ENCODE results near the gene ANTXR1. TPM values are rescaled to one million over a fixed set of nuclear protein-coding genes. Genes with fewer than 3 reads are reported as not detected.

Gene ANTXR1
- polyA plus RNA-seq, 4 donors: 70.5 to 278 (median 108) TPM

DNA sequence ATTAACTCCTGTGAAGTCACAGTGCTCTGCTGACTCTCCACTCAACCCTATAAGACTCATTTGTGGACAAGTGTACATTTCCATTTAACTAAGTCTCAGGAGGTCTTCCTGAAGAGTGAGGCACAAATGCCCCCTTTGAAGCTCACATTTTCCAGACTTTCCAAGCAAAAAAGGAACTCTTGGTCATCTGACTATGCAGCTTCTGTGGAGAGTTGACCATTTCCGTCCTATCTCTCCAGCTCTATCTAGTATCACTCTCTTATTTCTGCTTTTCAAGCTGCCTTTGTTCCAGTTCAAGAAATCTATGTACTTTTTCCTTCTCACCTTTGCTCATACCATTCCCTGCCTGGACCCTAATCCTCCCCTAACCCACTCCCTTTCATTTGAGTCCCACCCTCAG, 77.0 kb downstream of the ANTXR1 start:
- DNase-seq (ENCODE audit: low read depth in 4 of 4, low spot score in 3 of 4): no peak

DNA sequence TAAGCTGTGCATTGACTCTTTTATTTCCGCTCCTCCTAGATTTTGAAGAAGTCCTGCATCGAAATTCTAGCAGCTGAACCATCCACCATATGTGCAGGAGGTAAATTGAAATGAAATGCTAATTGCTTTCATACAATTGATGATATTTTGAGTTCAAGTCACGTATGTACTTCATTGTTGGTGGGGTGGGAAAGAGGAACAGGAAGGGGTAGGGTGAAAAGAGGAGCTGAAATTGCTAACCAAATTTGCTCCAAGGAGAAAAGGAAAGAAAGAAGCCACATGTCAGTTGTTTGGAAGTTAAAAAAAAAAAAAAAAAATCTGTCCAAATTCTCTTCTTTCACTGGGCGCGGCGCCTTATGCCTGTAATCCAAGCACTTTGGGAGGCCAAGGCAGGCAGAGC, 77.8 kb downstream of the ANTXR1 start:
- DNase-seq (ENCODE audit: low read depth in 4 of 4, low spot score in 3 of 4): no peak

DNA sequence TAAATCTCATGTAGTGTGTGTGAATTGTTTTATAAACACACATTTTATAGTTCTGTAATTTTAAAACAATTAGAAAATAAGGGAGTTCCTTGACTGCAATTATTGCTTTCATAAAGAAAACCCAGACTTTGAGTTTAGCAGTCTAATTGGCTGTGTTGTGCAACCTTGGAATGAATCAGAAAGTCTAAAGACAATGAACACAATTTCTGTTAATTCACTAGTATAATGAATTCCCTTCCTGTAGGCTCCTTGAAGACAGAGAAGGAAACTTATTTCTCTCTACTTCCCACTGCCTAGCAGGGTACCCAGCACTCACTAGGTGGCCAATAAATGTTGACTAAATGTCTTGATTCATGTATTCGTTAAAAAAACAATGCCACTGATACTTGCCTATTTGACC, 79.9 kb downstream of the ANTXR1 start:
- DNase-seq (ENCODE audit: low read depth in 4 of 4, low spot score in 3 of 4): no peak

DNA sequence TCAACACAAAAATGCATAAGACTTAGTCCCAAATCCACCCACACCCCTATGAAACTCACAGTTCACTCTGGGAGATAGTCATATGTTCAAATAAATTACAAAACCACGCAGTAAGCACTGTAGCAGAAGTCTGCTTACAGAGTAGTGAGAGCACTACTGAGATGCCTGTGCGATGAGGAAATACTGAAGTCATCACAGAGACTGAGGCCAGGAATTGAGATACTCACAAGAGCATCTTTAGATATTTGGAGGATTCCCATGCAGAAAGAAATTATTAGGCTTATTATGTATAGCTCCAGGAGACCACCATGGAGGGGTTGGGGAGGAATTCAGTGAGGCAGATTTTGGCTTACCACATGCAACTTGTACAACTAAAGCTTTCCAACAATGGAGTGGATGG, 82.3 kb downstream of the ANTXR1 start:
- DNase-seq (ENCODE audit: low read depth in 4 of 4, low spot score in 3 of 4): no peak

DNA sequence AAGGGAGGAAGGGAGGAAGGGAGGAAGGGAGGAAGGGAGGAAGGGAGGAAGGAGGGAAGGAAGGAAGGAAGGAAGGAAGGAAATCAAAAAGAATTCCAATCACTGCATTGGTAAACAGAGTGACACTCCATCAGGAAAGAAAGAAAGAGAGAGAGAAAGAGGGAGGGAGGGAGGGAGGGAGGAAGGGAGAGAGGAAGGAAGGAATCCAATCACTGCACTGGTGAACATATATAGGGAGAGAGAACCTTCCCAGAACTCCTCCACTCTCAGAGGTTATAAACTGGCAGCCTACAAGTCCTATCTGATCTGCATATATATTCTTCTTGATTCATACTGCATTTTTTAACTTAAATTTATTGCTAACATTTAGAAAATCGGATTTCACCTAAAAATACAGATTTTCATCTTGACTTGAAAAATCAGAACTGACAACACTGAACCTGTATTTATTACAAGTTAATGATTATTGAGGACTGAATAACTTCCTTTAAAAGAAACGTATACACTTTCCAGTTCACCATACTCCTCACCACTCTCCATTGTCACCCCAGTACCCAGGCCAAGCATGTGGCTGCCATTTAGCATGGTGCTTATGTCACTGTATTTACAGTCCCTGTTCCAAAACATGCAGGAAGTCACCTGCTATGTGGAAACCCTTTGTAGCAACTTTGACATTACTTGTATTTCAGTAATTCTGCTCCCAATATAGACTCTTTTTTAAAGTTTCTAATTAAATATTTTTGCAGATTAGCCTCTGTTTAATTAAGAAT, 83.5 kb downstream of the ANTXR1 start:
- DNase-seq (ENCODE audit: low read depth in 4 of 4, low spot score in 3 of 4): no peak

DNA sequence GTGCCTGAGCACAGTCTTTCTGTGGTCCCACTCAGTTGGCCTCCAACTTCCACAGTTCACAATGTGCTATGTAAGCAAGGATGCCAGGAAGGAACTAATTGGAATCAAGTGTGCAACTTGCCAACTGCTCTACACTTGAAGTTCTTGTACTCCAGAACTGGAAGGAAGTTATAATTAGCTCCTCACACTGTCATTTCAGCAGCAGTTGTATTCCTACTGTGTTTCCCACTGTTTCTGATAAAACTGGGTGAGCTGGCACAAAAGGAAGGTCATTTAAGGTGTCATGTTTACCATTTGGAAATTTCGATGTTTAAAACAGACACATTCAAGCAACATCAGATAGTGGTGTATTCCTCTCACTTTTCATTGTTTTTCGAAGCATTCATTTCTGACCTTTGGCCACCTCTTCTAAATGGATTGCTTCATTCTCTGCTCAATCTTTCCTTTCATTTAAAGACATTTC, 84.2 kb downstream of the ANTXR1 start:
- no peak for DNase-seq (ENCODE audit: low read depth in 4 of 4, low spot score in 3 of 4)

DNA sequence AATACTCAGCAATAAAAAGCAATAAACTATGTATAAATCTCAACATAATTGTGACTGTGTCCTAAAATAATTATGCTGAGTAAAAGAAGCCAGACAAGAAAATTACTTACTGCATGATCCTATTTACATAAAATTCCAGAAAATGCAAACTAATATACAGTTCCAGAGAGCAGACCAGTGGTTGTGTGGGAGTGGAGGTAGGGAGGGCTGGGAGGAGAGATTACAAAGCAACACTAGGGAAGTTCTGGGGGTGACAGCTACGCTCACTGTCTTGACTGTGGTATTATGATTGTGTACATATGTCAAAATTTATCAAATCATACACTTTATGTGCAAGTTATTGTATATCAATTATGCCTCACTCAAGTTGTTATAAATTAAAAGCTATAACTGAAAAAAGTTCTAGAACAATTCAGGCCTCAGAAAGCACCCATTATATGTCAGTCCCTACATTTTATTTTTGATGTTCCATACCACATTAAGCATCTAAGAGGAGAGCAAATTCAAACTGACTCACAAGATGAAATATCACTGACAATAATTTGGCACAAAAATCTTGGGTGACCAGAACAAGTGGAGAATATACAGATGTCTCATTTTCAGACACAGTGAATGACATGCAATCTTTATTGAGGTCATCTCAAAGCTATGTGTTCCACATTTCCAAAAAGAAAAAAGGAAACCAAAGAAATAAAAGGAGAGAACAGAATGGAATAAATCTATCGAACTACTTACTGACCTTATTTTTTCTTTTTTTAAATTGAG, 85.1 kb downstream of the ANTXR1 start:
- DNase-seq (ENCODE audit: low read depth in 4 of 4, low spot score in 3 of 4): no peak

DNA sequence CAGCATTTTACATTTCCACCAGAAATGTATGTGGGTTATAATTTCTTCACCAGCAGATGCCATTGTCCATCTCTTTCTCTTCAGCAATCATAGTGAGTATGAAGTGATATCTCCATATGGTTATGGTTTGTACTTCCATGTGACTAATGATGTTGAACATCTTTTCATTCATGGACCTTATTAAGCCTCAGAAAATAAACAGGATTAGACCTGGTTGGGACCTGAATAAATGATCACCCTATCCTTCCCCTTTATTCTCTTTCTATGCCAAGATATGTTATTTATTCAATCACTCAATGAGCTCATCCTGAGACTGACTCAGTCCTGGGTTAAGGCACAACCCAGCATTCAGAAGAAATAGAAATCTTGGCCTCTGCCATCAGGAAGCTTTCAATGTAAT, 86.6 kb downstream of the ANTXR1 start:
- no peak for DNase-seq (ENCODE audit: low read depth in 4 of 4, low spot score in 3 of 4)

DNA sequence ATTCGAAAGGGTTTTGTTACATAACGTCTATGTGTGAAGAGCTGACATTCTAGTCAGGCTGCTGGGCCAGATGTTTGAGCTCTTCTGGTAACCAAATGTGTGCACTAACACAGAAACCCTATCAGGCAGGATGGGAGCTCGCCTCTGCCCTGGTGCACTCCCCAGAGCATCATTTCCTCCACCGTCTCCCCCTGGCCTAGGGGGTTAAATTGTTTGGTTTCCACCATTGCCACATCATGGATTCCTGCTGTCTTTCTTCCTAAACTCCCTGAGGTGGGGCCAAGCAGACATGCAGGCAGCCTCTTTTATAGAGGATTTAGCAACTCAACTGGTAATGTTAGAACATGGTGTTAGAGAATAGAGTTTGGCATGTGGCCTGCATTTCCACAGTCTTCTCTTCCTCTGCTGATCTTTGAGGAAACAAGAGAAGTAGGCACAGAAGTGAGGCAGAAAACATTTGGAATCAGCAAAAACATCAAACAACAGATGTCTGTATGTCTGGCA, 87.3 kb downstream of the ANTXR1 start:
- no peak for DNase-seq (ENCODE audit: low read depth in 4 of 4, low spot score in 3 of 4)

DNA sequence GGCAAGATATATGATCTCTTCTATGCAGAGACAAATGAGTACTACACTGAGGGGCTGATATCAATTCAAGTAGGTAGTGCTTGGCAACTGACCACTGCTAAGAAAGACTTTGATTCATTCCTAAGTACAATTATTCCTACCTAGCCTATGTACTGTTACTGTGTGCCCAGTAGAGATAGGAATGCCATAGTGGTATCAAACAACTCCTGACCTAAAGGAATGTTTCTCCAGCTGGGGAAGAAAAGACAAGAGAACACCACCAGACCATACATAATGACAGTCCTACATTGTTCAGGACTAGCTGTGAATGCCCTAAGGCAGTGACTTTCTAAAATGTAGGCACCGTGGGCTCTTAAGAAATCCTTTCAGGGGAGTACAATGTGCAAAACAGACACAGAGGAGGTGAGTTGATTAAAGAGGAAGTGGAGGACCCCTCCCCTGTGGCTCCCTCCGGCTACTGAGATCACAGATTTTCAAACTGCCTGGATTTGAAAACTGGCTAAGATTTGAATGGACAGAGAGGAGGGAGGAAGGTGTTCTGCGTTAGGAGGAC, 89.1 kb downstream of the ANTXR1 start:
- no peak for DNase-seq (ENCODE audit: low read depth in 4 of 4, low spot score in 3 of 4)

DNA sequence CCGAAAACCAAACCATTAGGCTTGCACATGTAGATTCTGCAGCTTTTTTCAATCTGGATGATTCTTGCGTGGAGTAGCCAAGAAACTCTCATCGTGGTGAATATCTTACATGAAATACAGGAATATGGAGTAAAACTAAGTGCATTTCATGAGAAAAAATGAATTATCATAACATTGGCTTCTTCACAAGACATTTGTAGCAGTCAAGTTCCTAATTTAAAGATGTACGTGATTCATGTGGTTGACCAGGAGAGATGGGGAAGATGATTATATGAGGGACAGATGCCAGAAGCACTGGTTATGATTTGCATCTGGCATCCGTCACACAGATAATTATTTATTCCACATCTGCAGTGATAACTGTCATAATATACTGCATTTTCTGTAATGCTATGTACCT, 90.4 kb downstream of the ANTXR1 start:
- DNase-seq (ENCODE audit: low read depth in 4 of 4, low spot score in 3 of 4): no peak

DNA sequence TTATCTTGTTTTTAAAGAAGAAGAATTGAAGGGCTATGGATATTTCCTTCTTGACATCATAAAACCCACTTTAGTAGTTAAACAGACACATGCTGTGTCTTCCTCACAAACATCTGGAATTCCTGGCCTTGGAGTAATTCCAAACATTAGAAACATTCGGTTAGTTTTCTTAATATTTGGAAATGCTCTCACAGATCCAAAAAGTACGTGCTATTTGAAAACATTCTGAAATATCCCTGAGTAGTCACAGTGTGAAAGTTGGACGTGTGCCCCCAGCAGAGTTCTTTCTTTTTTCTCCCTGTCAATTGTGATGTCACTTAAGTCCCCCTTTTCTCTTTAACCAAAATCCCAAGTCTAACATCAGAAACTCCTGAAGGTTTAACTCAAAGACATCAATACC, 91.3 kb downstream of the ANTXR1 start:
- no peak for DNase-seq (ENCODE audit: low read depth in 4 of 4, low spot score in 3 of 4)

DNA sequence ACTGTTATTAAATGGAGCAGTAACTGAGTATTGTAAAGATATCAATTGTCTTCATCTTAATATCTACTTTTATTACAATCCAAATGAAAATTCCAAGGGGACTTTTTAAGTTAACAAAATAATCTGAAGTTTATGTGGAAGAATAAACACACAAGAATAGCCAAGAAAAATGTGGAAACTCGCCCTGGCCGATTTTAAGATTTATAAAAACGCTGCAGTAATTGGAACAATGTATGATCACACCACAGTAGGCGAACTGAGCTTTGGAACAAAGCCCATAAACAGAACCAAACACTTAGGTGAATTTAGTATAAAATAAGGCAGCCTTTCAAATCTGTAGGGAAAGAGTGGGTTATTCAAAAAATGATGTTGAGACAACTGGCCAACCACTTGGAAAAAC, 96.3 kb downstream of the ANTXR1 start:
- no peak for DNase-seq (ENCODE audit: low read depth in 4 of 4, low spot score in 3 of 4)

DNA sequence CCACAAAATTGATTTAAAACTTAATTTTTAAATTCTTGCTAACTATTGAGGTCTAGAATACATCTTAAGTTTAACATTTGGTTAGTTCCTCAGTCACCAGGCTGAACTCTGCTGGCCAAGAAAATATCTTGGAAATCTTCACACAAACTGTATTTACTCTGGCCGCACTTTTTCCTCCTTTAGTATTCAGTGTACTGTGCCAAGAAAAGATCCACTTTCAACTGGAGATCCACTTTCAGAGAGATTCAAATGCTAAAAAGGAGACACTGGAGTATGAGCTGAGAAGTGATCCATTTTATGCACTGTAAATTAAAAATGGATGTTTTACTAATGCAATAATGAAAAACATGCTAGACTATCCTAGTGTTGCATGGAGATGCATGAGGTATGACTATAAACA, 98.1 kb downstream of the ANTXR1 start:
- no peak for DNase-seq (ENCODE audit: low read depth in 4 of 4, low spot score in 3 of 4)

DNA sequence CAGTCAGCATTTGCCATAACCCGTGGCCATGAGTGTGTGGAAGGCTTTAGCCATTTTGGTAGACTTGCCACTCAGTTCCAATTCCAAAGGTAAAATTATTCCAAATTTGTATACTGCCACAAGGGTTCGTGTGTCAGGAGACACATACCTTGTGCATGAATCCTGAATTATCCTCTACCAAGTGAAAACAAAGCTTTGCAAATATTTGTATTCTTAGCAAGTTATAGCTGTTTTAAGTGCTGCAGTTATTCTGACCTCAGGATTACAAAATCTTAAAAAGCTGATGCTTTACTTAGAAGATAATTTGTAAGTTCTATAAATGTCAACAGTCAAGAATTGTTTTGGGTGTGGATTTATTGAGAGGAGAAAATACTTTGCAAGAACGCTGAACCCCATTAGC, 100.6 kb downstream of the ANTXR1 start:
- no peak for DNase-seq (ENCODE audit: low read depth in 4 of 4, low spot score in 3 of 4)

DNA sequence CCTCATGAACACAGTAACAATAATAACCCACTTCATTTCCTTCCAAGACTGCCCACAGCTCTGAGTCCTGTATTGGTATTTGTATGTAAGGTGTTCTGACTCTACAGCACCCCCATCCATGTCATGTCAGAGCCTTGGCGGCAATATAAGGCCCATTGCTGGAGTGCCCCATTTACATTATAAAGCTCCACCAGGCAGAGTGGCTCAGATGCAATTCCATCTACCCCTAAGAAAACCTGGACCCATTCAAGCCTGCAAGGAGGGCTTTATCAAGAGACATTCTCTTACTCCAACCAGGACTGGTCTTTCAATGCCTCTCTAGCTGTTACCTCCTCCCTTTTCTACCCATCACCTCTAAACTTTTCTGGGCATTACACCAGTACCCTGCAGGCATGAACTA, 101.6 kb downstream of the ANTXR1 start:
- DNase-seq (ENCODE audit: low read depth in 4 of 4, low spot score in 3 of 4): no peak

DNA sequence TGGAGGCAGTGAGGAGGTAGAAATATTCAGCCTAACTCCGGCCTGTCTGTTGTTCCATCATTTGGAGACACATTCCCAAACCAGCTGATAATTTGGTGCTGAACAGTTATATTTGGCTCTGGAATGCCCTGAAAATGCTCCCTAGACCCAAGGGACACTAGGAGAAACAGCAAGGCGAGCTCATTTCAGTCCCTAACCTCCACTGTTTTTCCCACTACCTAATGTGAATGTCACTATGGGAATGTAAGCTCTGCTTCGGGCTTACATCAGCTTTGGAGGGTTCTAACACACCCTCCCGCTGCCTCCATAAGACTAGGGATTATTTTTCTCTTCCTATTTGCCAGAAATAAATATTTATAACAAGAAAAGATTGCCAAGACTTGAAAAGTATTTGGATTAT, 103.5 kb downstream of the ANTXR1 start:
- no peak for DNase-seq (ENCODE audit: low read depth in 4 of 4, low spot score in 3 of 4)

DNA sequence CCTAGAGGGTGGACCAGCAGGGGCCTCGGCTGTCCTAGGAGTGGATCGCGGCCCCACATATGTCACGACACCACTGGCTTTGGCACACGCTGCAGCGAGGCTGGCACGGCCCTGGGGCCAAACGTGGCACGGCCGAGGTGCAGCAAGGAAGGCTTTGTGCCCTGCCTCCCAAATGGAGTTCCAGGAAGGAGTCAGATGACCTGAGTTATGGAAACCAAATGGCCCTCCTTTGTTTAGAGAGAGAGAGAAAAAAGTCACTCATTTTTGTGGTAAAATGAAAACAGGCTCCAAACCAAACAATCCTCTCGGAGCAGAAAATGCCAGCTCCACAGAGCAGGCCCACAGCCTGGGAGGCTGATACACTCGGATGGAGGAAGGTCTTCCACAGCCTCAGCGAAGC, 105.6 kb downstream of the ANTXR1 start:
- DNase-seq (ENCODE audit: low read depth in 4 of 4, low spot score in 3 of 4): no peak

DNA sequence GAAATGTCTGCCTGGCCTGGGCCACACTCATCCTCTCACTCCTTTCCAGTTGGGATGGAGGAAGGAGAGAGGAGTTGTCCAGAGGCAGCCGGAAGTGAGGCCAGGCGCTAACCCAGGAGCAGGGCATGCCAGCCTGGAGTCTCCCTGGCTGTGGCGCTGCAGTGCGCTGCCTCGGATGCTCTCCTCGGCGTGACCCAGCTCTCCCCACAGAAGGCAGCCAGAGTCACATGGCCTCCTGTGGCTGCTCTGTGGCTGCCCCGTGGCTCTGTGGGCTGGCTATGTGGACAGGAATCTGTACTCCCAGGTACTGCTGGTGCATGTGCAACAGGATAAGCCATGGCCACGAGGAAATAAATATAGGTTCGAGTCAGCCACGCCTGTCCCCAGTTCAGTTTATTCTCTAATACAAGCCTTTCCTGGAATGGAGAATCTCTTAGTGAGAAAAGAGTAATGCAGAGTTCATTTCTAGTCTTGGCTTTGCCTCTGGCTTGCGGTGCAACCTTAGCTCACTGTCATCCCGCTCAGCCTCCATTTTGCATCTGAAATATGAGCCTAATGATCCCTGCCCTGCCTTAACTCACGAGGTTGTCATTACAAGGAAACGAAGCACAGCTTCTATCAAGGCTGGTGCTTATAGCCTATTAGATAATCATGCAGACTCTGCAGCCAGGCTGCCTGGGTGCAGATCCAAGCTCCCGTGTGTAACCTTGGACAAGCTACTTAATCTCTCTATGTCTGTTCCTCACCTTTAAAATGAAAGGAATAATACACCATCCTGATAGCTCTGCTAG, 106.3 kb downstream of the ANTXR1 start:
- DNase-seq (ENCODE audit: low read depth in 4 of 4, low spot score in 3 of 4): no peak

DNA sequence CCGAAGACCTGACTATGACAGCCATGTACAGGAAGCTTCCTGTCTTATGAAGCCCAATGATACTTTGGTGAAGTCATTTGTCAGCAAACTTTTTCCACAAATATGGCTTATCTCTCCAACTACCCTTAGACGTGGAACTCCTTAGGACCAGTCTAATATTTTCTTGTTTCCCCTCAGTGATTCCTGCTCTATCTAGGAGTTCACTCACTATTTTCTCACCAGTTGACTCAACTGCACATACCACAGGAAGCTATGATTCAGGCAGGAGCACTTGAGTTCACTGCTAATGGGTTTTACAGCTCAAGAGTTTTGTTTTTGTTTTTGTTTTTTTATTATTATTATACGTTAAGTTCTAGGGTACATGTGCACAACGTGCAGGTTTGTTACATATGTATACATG, 109.3 kb downstream of the ANTXR1 start:
- DNase-seq (ENCODE audit: low read depth in 4 of 4, low spot score in 3 of 4): no peak

DNA sequence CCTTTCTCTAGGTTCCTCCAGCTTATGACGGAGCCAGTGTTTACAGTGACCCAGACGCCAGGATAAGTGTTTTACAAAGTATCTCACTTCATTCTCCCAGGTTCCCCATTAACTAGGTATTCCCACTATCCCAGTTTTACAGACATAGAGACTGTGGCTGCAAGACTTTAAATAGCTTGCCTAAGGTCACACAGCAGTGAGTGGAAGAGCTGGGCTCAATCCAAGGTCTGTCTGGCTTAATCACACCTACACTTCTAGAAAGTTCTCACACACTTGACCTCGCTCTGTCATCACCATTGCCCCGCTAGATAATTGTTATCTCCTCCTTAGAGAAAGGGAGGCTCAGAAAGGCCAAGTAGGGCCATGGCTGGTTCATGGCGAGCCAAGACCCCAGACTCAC, 110.2 kb downstream of the ANTXR1 start:
- DNase-seq (ENCODE audit: low read depth in 4 of 4, low spot score in 3 of 4): no peak
